HepG2 (cell line): ENCODE results near the gene GSS. TPM values are rescaled to one million over a fixed set of nuclear protein-coding genes. Genes with fewer than 3 reads are reported as not detected.

Experiments
- AGO1 ChIP-seq: fragments of 200-400 bp; formaldehyde crosslinking; IDR thresholded peaks from 2 replicates; pipeline ENCODE4 v1.6.1; 2017; ENCODE audit warnings: mild to moderate bottlenecking, low read depth, low read length, moderate library complexity; ENCODE audit not compliant: poor library complexity, severe bottlenecking
- BHLHE40 ChIP-seq: IDR thresholded peaks from 2 replicates; pipeline ENCODE4 v1.6.1; 2011; ENCODE audit warnings: low read length, improper control_type of control experiment
- CAMTA2 ChIP-seq: sonication (generic); formaldehyde crosslinking; IDR thresholded peaks from 2 replicates; pipeline ENCODE4 v1.4.0; 2020; ENCODE audit warnings: mild to moderate bottlenecking, missing genetic modification reagents, borderline replicate concordance
- E2F2 ChIP-seq: sonication (generic); formaldehyde crosslinking; IDR thresholded peaks from 2 replicates; pipeline ENCODE4 v1.4.0; 2020; ENCODE audit warnings: missing genetic modification reagents, borderline replicate concordance
- HNRNPLL ChIP-seq: fragments of 200-400 bp; formaldehyde crosslinking; IDR thresholded peaks from 2 replicates; pipeline ENCODE4 v1.6.1; 2017; ENCODE audit warnings: mild to moderate bottlenecking, low read depth, low read length; ENCODE audit not compliant: poor library complexity, severe bottlenecking
- MAFF ChIP-seq: IDR thresholded peaks from 2 replicates; pipeline ENCODE4 v1.6.1; 2011; ENCODE audit warnings: low read depth, low read length, improper control_type of control experiment
- MXI1 ChIP-seq: IDR thresholded peaks from 3 replicates; pipeline ENCODE4 v1.6.1; 2012; ENCODE audit warnings: low read depth, low read length, inconsistent platforms, borderline replicate concordance
- NONO ChIP-seq, 2 experiments: fragments of 450-650 bp in 1 of 2; sonication (generic) in 1 of 2; formaldehyde crosslinking in 1 of 2; IDR thresholded peaks in 1 of 2; conservative IDR thresholded peaks in 1 of 2; 2 replicates each; pipeline versions ENCODE4 v1.6.1 to v1.8.0; 2017 to 2022; ENCODE audit warnings: mild to moderate bottlenecking in 1 of 2, missing genetic modification reagents in 1 of 2, moderate library complexity in 1 of 2
- ONECUT2 ChIP-seq: sonication (generic); formaldehyde crosslinking; IDR thresholded peaks from 2 replicates; pipeline ENCODE4 v1.4.0; 2020; ENCODE audit warnings: missing genetic modification reagents
- RERE ChIP-seq: IDR thresholded peaks from 2 replicates; pipeline ENCODE4 v1.6.1; 2016; ENCODE audit warnings: low read depth, missing genetic modification reagents, missing compliant biosample characterization
- TCF7L2 ChIP-seq: IDR thresholded peaks from 2 replicates; pipeline ENCODE4 v1.6.1; 2011; ENCODE audit warnings: mild to moderate bottlenecking, low read depth, low read length, moderate library complexity
- TFDP1 ChIP-seq: IDR thresholded peaks from 2 replicates; pipeline ENCODE4 v1.6.1; 2016; ENCODE audit warnings: missing compliant biosample characterization, missing genetic modification reagents, borderline replicate concordance
- ZNF232 ChIP-seq: sonication (generic); formaldehyde crosslinking; IDR thresholded peaks from 2 replicates; pipeline ENCODE4 v1.4.0; 2020; ENCODE audit warnings: missing genetic modification reagents, borderline replicate concordance
- ZNF496 ChIP-seq: sonication (generic); formaldehyde crosslinking; IDR thresholded peaks from 2 replicates; pipeline ENCODE4 v1.8.1; 2023; ENCODE audit warnings: mild to moderate bottlenecking, moderate library complexity, missing genetic modification reagents; ENCODE audit not compliant: insufficient replicate concordance
- ZNF512B ChIP-seq: sonication (generic); formaldehyde crosslinking; IDR thresholded peaks from 2 replicates; pipeline ENCODE4 v1.5.1; 2020; ENCODE audit warnings: missing genetic modification reagents, mild to moderate bottlenecking, borderline replicate concordance
- ZNF737 ChIP-seq: sonication (generic); formaldehyde crosslinking; IDR thresholded peaks from 2 replicates; pipeline ENCODE4 v1.5.0; 2020; ENCODE audit warnings: missing genetic modification reagents, mild to moderate bottlenecking, borderline replicate concordance
- ZNF83 ChIP-seq: sonication (generic); formaldehyde crosslinking; IDR thresholded peaks from 2 replicates; pipeline ENCODE4 v1.4.0; 2020; ENCODE audit warnings: missing genetic modification reagents, mild to moderate bottlenecking, borderline replicate concordance
- ZSCAN9 ChIP-seq: IDR thresholded peaks from 2 replicates; pipeline ENCODE4 v1.6.1; 2016; ENCODE audit warnings: borderline replicate concordance
- polyA plus RNA-seq, 8 experiments: library from polyadenylated mRNA; depleted of rRNA in 3 of 8; stranded (reverse) in 7 of 8; unstranded in 1 of 8; fragments of >200 nt; fragmentation: Illumina TruSeq in 4 of 8; extraction: Trizol in 4 of 8; gene quantifications; 2 replicates each; pipeline versions ENCODE4 v1.2.1 to v1.2.3, GENCODE V29; 2011 to 2016; ENCODE audit warnings: low read depth in 4 of 8, missing spikeins in 1 of 8, mixed read lengths in 1 of 8; ENCODE audit not compliant: insufficient read depth in 1 of 8
- total RNA-seq, 5 experiments: library from RNA; depleted of rRNA; stranded (reverse); fragments of >200 nt; fragmentation: Illumina TruSeq; extraction: Trizol; gene quantifications; 2 replicates each; pipeline ENCODE4 v1.2.3, GENCODE V29; 2016; ENCODE audit warnings: low read depth in 1 of 5

The GSS gene
- total and polyA plus RNA-seq, 2 of the 13 experiments (the other 11 are each of a cell fraction or from before 2014, with no cell fraction given): 80.1 to 102 TPM

GRCh38 chr20:34980543-34981233 lies 25.1 kb upstream of the GSS start (continued):
- no peak for TF ChIP-seq CAMTA2 (CRISPR knock-in tag)
- no peak for TF ChIP-seq ZNF512B (CRISPR knock-in tag)
- no peak for TF ChIP-seq TCF7L2
- no peak for TF ChIP-seq ZNF232 (CRISPR knock-in tag)
- no peak for TF ChIP-seq E2F2 (CRISPR knock-in tag)
- TF ChIP-seq NONO (IDR thresholded peaks at IDR 0.05): no peak
- no peak for TF ChIP-seq NONO (CRISPR knock-in tag; conservative IDR thresholded peaks at IDR 0.05)
- no peak for TF ChIP-seq AGO1
- 0 out of 3 replicates have a peak, but pooled peaks have one; percentile 12 for TF ChIP-seq MXI1
- TF ChIP-seq ZSCAN9: no peak
- no peak for TF ChIP-seq RERE (CRISPR knock-in tag)
- no peak for TF ChIP-seq ZNF83 (CRISPR knock-in tag)
- TF ChIP-seq HNRNPLL: peak; percentile 20
- TF ChIP-seq ZNF737: no peak
- no peak for TF ChIP-seq ONECUT2 (CRISPR knock-in tag)
- TF ChIP-seq BHLHE40: peak; percentile 81
- TF ChIP-seq ZNF496 (CRISPR knock-in tag): no peak
- no peak for TF ChIP-seq TFDP1 (CRISPR knock-in tag)
- 0 out of 2 replicates have a peak, but pooled peaks have one; percentile 11 for TF ChIP-seq MAFF
